Activated CD8-positive, alpha-beta memory T cell treated with anti-CD3 and anti-CD28 coated beads, Interleukin-2, amount 10 ng/mL, durations not matched to agents 7 days and 5 days (primary cell): ENCODE data around the gene LBP. TPM values are rescaled to one million over a fixed set of nuclear protein-coding genes. Genes with fewer than 3 reads are reported as not detected.
"Not testable (repeated sequence)": the region's sequence is repeated elsewhere in the genome, so short reads cannot be mapped to it uniquely, and the experiment has no call there.

Source experiments
- ATAC-seq: fragments of 150-1000 bp; cut with Tn5 transposase; one replicate; pipeline ENCODE4 v1.10.0; 2021; ENCODE audit warnings: moderate library complexity
- CTCF ChIA-PET: fragments of 350-600 bp; sonication (Branson Sonifier 250); formaldehyde crosslinking; loops from one replicate; lab custom pipeline; 2021; ENCODE audit warnings: antibody characterized with exemption; lab: Charles Lee
- DNase-seq: peaks from one replicate; pipeline ENCODE4 v3.0.0-alpha.2; 2020
- H3K27ac Mint-ChIP-seq: one replicate; pipeline ENCODE4 v1.8.0; 2021; ENCODE audit warnings: mild to moderate bottlenecking, mixed read lengths
- H3K27me3 Mint-ChIP-seq: one replicate; pipeline ENCODE4 v1.8.0; 2021; ENCODE audit warnings: mixed read lengths
- H3K36me3 Mint-ChIP-seq: one replicate; pipeline ENCODE4 v1.8.0; 2021; ENCODE audit warnings: mild to moderate bottlenecking, mixed read lengths
- H3K4me1 Mint-ChIP-seq: one replicate; pipeline ENCODE4 v1.8.0; 2021; ENCODE audit warnings: mixed read lengths
- H3K4me3 Mint-ChIP-seq: one replicate; pipeline ENCODE4 v1.8.0; 2021; ENCODE audit warnings: mild to moderate bottlenecking, moderate library complexity, mixed read lengths
- H3K9me3 Mint-ChIP-seq: one replicate; pipeline ENCODE4 v1.8.0; 2022; ENCODE audit warnings: low read depth, mixed read lengths
- total RNA-seq, 2 experiments: library from RNA; stranded (reverse); gene quantifications; one replicate each; pipeline ENCODE4 v1.2.3, GENCODE V29; 2021

LBP gene
- total RNA-seq, 2 experiments from 2014 or later: not detected

DNA sequence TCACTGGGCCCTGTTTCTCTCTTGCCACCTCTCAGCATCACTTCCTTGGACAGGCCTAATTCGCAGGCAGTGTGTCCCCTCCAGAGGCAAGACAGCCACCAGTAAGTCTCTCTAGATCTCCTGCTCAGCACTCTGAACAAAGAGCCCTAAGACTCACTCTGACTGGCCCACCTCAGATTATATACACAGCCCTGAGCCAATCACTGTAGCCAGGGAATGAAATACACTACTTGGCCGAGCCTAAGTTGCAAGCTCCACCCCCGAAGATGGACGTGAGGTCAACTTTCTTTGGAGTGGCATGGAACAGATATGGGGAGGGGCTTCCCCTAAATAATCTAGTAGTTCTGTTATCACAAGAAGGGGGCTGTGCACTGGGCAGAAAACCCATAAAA lies 38.2 kb upstream of the LBP start:
- no peak for ATAC-seq
- CTCF ChIA-PET: interaction anchor here (0.8 kb wide), 1 partner anchor 48 kb away, joined by 3 read pairs; no protein-coding TSS in a partner anchor
- Mint-ChIP-seq H3K36me3 (no peaks in the 10 kb centered on the region), H3K27ac (no peak overlapping the region), H3K4me3 (no peak overlapping the region), H3K4me1 (peaks cover 27% of the 10 kb centered on the region), H3K9me3 (no peaks in the 10 kb centered on the region), H3K27me3 (peaks cover 50% of the 10 kb centered on the region)
- no peak for DNase-seq

GRCh38 chr20:38308447-38308846 lies 37.8 kb upstream of the LBP start:
- DNase-seq: no peak

DNA sequence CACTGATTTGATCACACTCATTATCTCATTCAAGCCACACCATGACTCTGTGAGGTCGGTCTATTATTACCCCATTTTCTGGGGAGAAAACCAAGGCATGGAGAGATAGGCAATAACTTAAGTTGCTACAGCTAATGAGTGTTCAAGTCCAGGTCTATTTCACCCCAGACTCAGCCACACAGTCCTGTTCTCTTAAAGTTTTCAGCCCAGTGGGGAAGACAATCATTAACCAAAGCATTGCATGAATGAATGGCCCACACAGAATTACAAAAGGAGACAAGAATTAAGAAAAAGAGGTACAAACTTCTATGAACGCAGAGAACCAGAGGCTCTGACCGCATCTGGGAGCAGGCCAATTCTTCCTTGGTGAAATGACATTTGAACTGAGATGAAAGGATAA lies 35.2 kb upstream of the LBP start:
- Mint-ChIP-seq H3K4me3 (no peak overlapping the region), H3K36me3 (no peaks in the 10 kb centered on the region), H3K4me1 (peaks cover 10% of the 10 kb centered on the region), H3K9me3 (no peaks in the 10 kb centered on the region), H3K27me3 (peaks cover 27% of the 10 kb centered on the region), H3K27ac (no peak overlapping the region)
- DNase-seq (no peak), ATAC-seq (no peak)
- CTCF ChIA-PET: no interaction called here

More at GRCh38 chr20:38308447-38308846, 37.8 kb upstream of the LBP start:
- Mint-ChIP-seq H3K27ac (no peak overlapping the region), H3K27me3 (peaks cover 46% of the 10 kb centered on the region), H3K36me3 (no peaks in the 10 kb centered on the region), H3K4me1 (peaks cover 25% of the 10 kb centered on the region), H3K4me3 (no peak overlapping the region), H3K9me3 (no peaks in the 10 kb centered on the region)
- CTCF ChIA-PET: interaction anchor here (0.6 to 0.8 kb wide), 2 partner anchors 48 to 89 kb away, joined by 3 read pairs; no protein-coding TSS in a partner anchor
- no peak for ATAC-seq

DNA sequence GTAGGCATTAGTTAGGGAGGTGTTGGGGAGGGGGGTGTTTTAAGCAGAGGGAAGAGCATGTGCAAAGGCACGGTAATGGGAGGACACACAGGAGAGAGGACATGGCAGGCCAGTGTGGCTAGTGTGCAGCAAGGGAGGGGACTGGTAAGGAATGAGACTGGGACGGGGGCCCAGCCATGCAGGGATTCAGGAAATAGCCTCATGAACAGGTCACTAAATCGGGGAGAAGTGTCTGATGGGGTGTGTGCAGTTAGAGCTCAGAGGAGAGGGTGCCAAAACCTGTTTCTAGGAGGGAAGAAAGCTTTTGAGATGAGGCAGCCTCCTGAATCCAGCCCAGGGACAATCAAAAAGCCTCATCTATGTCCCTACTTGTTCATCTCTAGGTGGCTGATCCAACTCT lies 34.8 kb upstream of the LBP start:
- DNase-seq (no peak), ATAC-seq (no peak)
- H3K27me3 Mint-ChIP-seq: peaks cover 23% of the 10 kb centered on the region
- no peak overlapping the region for H3K27ac Mint-ChIP-seq
- peaks cover 10% of the 10 kb centered on the region for H3K4me1 Mint-ChIP-seq
- no peaks in the 10 kb centered on the region for H3K9me3 Mint-ChIP-seq
- no peaks in the 10 kb centered on the region for H3K36me3 Mint-ChIP-seq
- no peak overlapping the region for H3K4me3 Mint-ChIP-seq
- CTCF ChIA-PET: interaction anchor here (0.9 kb wide), 1 partner anchor 251 kb away, joined by 3 read pairs; no protein-coding TSS in a partner anchor

GRCh38 chr20:38313676-38314075 lies 32.6 kb upstream of the LBP start:
- H3K36me3 Mint-ChIP-seq: no peaks in the 10 kb centered on the region
- H3K27me3 Mint-ChIP-seq: peaks cover 21% of the 10 kb centered on the region
- no peak for DNase-seq
- H3K9me3 Mint-ChIP-seq: no peaks in the 10 kb centered on the region
- no peak overlapping the region for H3K4me3 Mint-ChIP-seq
- no peak for ATAC-seq
- no peaks in the 10 kb centered on the region for H3K4me1 Mint-ChIP-seq
- no peak overlapping the region for H3K27ac Mint-ChIP-seq
- CTCF ChIA-PET: no interaction called here

DNA sequence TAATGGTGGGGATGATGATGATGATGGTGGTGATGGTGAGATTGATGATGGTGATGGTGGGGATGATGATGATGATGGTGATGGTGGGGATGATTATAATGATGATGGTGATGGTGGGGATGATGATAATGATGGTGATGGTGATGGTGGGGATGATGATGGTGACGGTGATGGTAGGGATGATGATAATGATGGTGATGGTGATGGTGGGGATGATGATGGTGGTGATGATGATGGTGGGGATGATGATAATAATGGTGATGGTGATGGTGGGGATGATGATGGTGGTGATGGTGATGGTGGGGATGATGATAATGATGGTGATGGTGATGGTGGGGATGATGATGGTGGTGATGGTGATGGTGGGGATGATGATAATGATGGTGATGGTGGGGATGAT lies 31.9 kb upstream of the LBP start:
- ATAC-seq, H3K4me3 Mint-ChIP-seq, H3K4me1 Mint-ChIP-seq, H3K9me3 Mint-ChIP-seq, CTCF ChIA-PET, DNase-seq, H3K27ac Mint-ChIP-seq, H3K36me3 Mint-ChIP-seq: not testable (repeated sequence)
- peaks cover 21% of the 10 kb centered on the region for H3K27me3 Mint-ChIP-seq

DNA sequence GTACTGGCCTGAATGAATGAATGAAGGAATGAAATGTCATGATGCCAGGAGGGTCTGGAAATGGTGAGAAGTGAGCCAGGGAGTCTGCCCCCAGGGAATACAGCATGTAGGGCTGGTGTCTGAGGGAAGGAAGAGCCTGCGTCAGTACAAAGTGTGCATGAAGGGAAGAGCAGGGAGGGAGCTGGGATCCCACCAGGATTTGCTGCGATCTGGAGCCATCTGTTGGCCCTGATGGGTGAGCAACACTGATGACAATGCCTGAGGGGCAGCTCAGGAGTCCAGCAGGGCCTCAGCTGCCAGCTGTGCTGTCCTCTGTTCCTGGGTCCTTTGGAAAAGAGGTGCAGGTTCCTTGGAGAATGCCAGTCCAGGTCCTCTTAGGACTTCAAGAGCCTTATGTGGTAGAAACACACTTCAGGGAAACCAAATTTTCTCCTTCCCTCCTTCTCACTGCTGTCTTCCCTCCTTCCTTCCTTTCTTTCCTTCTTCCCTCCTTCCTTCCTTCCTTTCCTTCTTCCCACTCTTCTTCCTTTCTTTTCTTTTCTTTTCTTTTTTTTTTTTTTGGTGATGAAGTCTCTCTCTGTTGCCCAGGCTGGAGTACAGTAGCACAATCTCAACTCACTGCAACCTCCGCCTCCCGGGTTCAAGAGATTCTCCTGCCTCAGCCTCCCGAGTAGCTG lies 30.9 kb upstream of the LBP start:
- ATAC-seq (no peak), DNase-seq (no peak)
- Mint-ChIP-seq H3K4me3 (no peak overlapping the region), H3K9me3 (no peaks in the 10 kb centered on the region), H3K36me3 (no peaks in the 10 kb centered on the region), H3K27me3 (peaks cover 19% of the 10 kb centered on the region), H3K4me1 (no peaks in the 10 kb centered on the region), H3K27ac (no peak overlapping the region)
- CTCF ChIA-PET: no interaction called here

- H3K36me3 Mint-ChIP-seq: no peaks in the 10 kb centered on the region
- H3K4me3 Mint-ChIP-seq: no peak overlapping the region
- no peak overlapping the region for H3K27ac Mint-ChIP-seq
- CTCF ChIA-PET: no interaction called here
- H3K4me1 Mint-ChIP-seq: no peaks in the 10 kb centered on the region
- ATAC-seq: no peak
- no peak for DNase-seq
- H3K27me3 Mint-ChIP-seq: peaks cover 14% of the 10 kb centered on the region
- no peaks in the 10 kb centered on the region for H3K9me3 Mint-ChIP-seq
Measured at GRCh38 chr20:38316341-38316740, 29.9 kb upstream of the LBP start.

DNA sequence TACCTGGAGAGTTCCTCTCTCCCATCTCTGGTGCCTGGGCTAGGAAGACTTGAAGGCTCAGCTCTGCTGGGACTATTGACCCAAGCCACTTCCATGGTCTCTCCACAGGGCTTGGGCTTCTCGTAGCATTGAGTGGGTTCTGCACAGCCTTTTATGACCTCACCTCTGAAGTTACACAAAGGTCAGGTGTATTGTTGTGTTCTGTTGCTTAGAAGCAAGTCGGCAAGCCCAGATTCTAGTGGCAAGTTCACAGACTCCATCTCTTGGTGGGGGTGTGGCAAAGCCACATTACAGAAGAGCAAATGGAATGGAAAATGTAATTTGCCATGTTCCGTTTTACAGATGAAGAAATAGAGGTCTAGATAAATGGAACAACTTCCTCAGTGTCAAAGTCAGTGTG lies 28.9 kb upstream of the LBP start:
- no peak for ATAC-seq
- Mint-ChIP-seq H3K27me3 (peaks cover 12% of the 10 kb centered on the region), H3K27ac (no peak overlapping the region), H3K4me3 (no peak overlapping the region), H3K9me3 (no peaks in the 10 kb centered on the region), H3K36me3 (no peaks in the 10 kb centered on the region), H3K4me1 (no peaks in the 10 kb centered on the region)
- DNase-seq: no peak
- CTCF ChIA-PET: interaction anchor here (1.0 kb wide), 1 partner anchor 97 kb away, joined by 3 read pairs; no protein-coding TSS in a partner anchor

GRCh38 chr20:38320221-38320620 lies 26.1 kb upstream of the LBP start:
- Mint-ChIP-seq H3K27me3 (peaks cover 15% of the 10 kb centered on the region), H3K4me1 (no peaks in the 10 kb centered on the region), H3K4me3 (no peak overlapping the region), H3K9me3 (no peaks in the 10 kb centered on the region), H3K36me3 (no peaks in the 10 kb centered on the region), H3K27ac (no peak overlapping the region)
- CTCF ChIA-PET: no interaction called here
- ATAC-seq: no peak
- DNase-seq: no peak

DNA sequence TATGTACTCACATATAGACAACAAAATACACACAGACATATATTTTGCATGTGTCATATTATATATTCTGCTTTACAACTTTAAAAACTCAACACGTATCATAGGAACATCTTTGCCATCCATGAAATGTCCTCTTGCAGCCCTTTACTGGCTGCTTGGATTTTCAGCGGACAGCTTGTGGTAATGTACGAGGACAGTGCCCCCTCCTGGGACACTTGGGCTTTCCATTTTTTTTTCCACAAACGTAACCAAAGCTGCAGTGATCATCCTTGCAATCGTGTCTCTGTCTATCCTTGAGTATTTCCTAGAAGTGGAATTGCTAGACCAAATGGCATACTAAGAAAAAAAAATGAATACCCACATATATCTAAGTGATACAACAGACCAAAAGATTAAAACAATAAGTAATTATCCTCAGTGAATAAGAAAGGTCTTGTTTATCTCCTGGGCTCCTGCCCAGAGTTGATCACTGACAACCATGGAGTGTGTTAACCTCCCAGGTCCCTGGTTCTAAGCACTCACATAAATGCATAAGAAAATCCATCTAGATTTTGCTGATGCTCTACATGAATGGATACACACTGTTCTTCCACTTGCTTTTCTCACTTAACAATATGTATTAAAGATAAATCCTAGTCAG lies 24.2 kb upstream of the LBP start:
- ATAC-seq: no peak
- no peak for DNase-seq
- CTCF ChIA-PET: no interaction called here
- H3K4me3 Mint-ChIP-seq: no peak overlapping the region
- H3K27ac Mint-ChIP-seq: no peak overlapping the region
- no peaks in the 10 kb centered on the region for H3K36me3 Mint-ChIP-seq
- peaks cover 15% of the 10 kb centered on the region for H3K27me3 Mint-ChIP-seq
- no peaks in the 10 kb centered on the region for H3K9me3 Mint-ChIP-seq
- H3K4me1 Mint-ChIP-seq: no peaks in the 10 kb centered on the region

DNA sequence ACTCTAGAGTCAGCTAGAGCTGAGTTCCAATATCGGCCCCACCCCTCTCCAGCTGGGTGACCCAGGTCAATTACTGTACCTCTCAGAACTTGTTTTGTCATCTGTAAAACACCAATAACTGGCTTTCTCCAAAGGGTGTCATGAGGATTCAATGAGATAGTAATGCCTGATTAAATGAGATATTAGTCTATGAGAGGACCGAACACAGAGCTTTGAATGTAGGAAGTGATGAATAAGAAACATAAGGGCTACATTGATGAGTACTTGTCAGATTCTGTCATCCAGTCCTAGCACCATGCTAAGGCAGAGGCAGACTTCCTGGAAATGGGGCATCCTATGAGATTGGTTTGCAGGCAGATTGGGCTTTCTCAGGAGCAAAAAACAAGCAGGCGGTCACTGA lies 22.1 kb upstream of the LBP start:
- no peaks in the 10 kb centered on the region for H3K4me1 Mint-ChIP-seq
- CTCF ChIA-PET: no interaction called here
- H3K4me3 Mint-ChIP-seq: no peak overlapping the region
- ATAC-seq (no peak), DNase-seq (no peak)
- no peak overlapping the region for H3K27ac Mint-ChIP-seq
- H3K9me3 Mint-ChIP-seq: no peaks in the 10 kb centered on the region
- H3K36me3 Mint-ChIP-seq: no peaks in the 10 kb centered on the region
- H3K27me3 Mint-ChIP-seq: peaks cover 17% of the 10 kb centered on the region

DNA sequence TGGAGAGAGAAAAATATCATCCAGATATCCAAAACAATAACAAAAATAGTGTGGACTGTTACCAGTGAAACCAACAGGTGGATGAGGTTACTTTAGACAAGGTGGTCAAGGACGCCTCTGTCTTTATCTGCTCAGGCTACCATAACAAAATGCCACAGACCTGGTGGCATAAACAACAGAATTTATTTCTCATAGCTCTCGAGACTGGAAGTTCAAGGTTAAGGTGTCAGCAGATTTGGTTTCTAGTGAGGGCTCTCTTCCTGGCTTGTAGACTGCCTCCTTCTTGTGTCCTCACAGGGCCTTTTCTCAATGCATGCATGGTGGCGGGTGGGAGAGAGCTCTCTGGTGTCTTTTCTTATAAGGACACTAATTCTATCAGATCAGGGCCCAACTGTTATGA lies 21.1 kb upstream of the LBP start:
- H3K36me3 Mint-ChIP-seq: no peaks in the 10 kb centered on the region
- DNase-seq: no peak
- no peaks in the 10 kb centered on the region for H3K4me1 Mint-ChIP-seq
- H3K4me3 Mint-ChIP-seq: no peak overlapping the region
- CTCF ChIA-PET: no interaction called here
- no peak overlapping the region for H3K27ac Mint-ChIP-seq
- ATAC-seq: no peak
- no peaks in the 10 kb centered on the region for H3K9me3 Mint-ChIP-seq
- peaks cover 18% of the 10 kb centered on the region for H3K27me3 Mint-ChIP-seq

- H3K4me1 Mint-ChIP-seq: no peaks in the 10 kb centered on the region
- no peak for DNase-seq
- H3K27ac Mint-ChIP-seq: no peak overlapping the region
- H3K9me3 Mint-ChIP-seq: no peaks in the 10 kb centered on the region
- no peak for ATAC-seq
- H3K27me3 Mint-ChIP-seq: peaks cover 19% of the 10 kb centered on the region
- no peaks in the 10 kb centered on the region for H3K36me3 Mint-ChIP-seq
- no peak overlapping the region for H3K4me3 Mint-ChIP-seq
- CTCF ChIA-PET: no interaction called here
Measured at GRCh38 chr20:38325905-38326304, 20.4 kb upstream of the LBP start.
